DOHH2 (cell line): ENCODE measurements around the gene ESYT1.

Experiments used
- H3F3A ChIP-seq: fragments of 200-600 bp; sonication (generic), shearing (Covaris generic); 2 replicates; pipeline ENCODE4 v1.6.0; 2016; ENCODE audit warnings: antibody characterized with exemption, mild to moderate bottlenecking; ENCODE audit not compliant: control insufficient read depth, insufficient read depth
- H3K27ac ChIP-seq: fragments of 200-600 bp; sonication (generic); 2 replicates; pipeline ENCODE4 v1.5.1; 2014; ENCODE audit warnings: low read depth, mild to moderate bottlenecking, low read length, moderate library complexity
- H3K27me3 ChIP-seq: fragments of 200-600 bp; sonication (generic); 2 replicates; pipeline ENCODE4 v1.6.1; 2014; ENCODE audit warnings: mild to moderate bottlenecking, low read length, mixed read lengths; ENCODE audit not compliant: control insufficient read depth
- H3K36me3 ChIP-seq: fragments of 200-600 bp; sonication (generic); 2 replicates; pipeline ENCODE4 v1.6.1; 2014; ENCODE audit warnings: mild to moderate bottlenecking, low read length, moderate library complexity, mixed read lengths; ENCODE audit not compliant: control insufficient read depth
- H3K4me1 ChIP-seq: fragments of 200-600 bp; sonication (generic); 2 replicates; pipeline ENCODE4 v1.6.1; 2014; ENCODE audit warnings: mild to moderate bottlenecking, low read length, mixed read lengths; ENCODE audit not compliant: control insufficient read depth
- H3K4me2 ChIP-seq: fragments of 200-600 bp; sonication (generic); 2 replicates; pipeline ENCODE4 v1.6.0; 2014; ENCODE audit warnings: mild to moderate bottlenecking, low read length, moderate library complexity
- H3K4me3 ChIP-seq: fragments of 200-600 bp; sonication (generic); 2 replicates; pipeline ENCODE4 v1.5.1; 2014; ENCODE audit warnings: mild to moderate bottlenecking, low read length, mixed read lengths
- H3K79me2 ChIP-seq: fragments of 200-600 bp; sonication (generic); 2 replicates; pipeline ENCODE4 v1.6.1; 2014; ENCODE audit warnings: mild to moderate bottlenecking, low read length, mixed read lengths; ENCODE audit not compliant: control insufficient read depth
- H3K9me2 ChIP-seq: fragments of 200-600 bp; sonication (generic); replicated peaks from 2 replicates; pipeline ENCODE4 v1.6.1; 2014; ENCODE audit warnings: mild to moderate bottlenecking, low read length, mixed read lengths; ENCODE audit not compliant: control insufficient read depth
- H3K9me3 ChIP-seq: fragments of 200-600 bp; sonication (generic); 2 replicates; pipeline ENCODE4 v1.6.1; 2014; ENCODE audit warnings: antibody characterized with exemption, low read length, mixed read lengths; ENCODE audit not compliant: control insufficient read depth, insufficient read depth
- H4K20me1 ChIP-seq: fragments of 200-600 bp; sonication (generic); 2 replicates; pipeline ENCODE4 v1.6.0; 2014; ENCODE audit warnings: low read depth, mild to moderate bottlenecking, antibody characterized with exemption, low read length, moderate library complexity; ENCODE audit not compliant: control insufficient read depth, insufficient read depth
- CTCF ChIP-seq: fragments of 200-600 bp; sonication (generic); IDR thresholded peaks from one replicate; pipeline ENCODE4 v1.5.1; 2014; ENCODE audit warnings: antibody characterized with exemption, mild to moderate bottlenecking, low read depth, low read length; ENCODE audit not compliant: poor library complexity, severe bottlenecking
- EZH2phosphoT487 ChIP-seq: fragments of 200-600 bp; sonication (generic); IDR thresholded peaks from 2 replicates; pipeline ENCODE4 v1.6.1; 2017; ENCODE audit warnings: borderline replicate concordance, mild to moderate bottlenecking, antibody characterized with exemption, low read length, moderate library complexity, mixed read lengths

The ESYT1 gene

GRCh38 chr12:56124133-56124532, 3.9 kb upstream of the ESYT1 start:
- Histone ChIP-seq H3K9me2 (no peaks in the 10 kb centered on the region), H3K4me1 (peaks cover 53% of the 10 kb centered on the region), H3K27ac (peak overlapping the region; percentile 6; the same call in 1 of the 2 replicates), H3K4me2 (no peak overlapping the region), H3F3A (peaks cover 28% of the 10 kb centered on the region), H3K4me3 (no peak overlapping the region), H3K9me3 (no peaks in the 10 kb centered on the region), H4K20me1 (no peaks in the 10 kb centered on the region), H3K79me2 (peaks cover 40% of the 10 kb centered on the region), H3K27me3 (no peaks in the 10 kb centered on the region), H3K36me3 (peaks cover 22% of the 10 kb centered on the region)
- TF ChIP-seq EZH2phosphoT487 (no peak), CTCF (no peak)

- TF ChIP-seq CTCF (no peak), EZH2phosphoT487 (no peak)
- H3K79me2 ChIP-seq = peaks cover 43% of the 10 kb centered on the region
These were observed 1.3 kb upstream of the ESYT1 start for GRCh38 chr12:56126732-56127239.

GRCh38 chr12:56127485-56127887, 581 bp upstream of the ESYT1 start:
- H3K9me2 ChIP-seq = no peaks in the 10 kb centered on the region
- H3K9me3 ChIP-seq = peaks cover 5% of the 10 kb centered on the region; the same call in 1 of the 2 replicates
- H3K4me1 ChIP-seq = peaks cover 54% of the 10 kb centered on the region
- H3K27me3 ChIP-seq = no peaks in the 10 kb centered on the region
- peak overlapping the region; percentile 75 for H3K4me3 ChIP-seq
- peaks cover 26% of the 10 kb centered on the region for H3K36me3 ChIP-seq
- H3K79me2 ChIP-seq = peaks cover 40% of the 10 kb centered on the region
- peak overlapping the region; percentile 93 for H3K4me2 ChIP-seq
- H3F3A ChIP-seq = peaks cover 28% of the 10 kb centered on the region
- H3K27ac ChIP-seq = peak overlapping the region; percentile 82
- TF ChIP-seq EZH2phosphoT487 = no peak
- no peak for TF ChIP-seq CTCF
- H4K20me1 ChIP-seq = no peaks in the 10 kb centered on the region

More at GRCh38 chr12:56126732-56127239, 1.3 kb upstream of the ESYT1 start:
- Histone ChIP-seq H3K4me2 (peak overlapping the region; percentile 93), H3K4me3 (peak overlapping the region; percentile 75), H3K27ac (peak overlapping the region; percentile 82), H3K36me3 (peaks cover 20% of the 10 kb centered on the region), H3K27me3 (no peaks in the 10 kb centered on the region), H3K4me1 (peaks cover 54% of the 10 kb centered on the region), H4K20me1 (no peaks in the 10 kb centered on the region), H3K9me3 (peaks cover 5% of the 10 kb centered on the region; the same call in 1 of the 2 replicates), H3F3A (peaks cover 28% of the 10 kb centered on the region), H3K9me2 (no peaks in the 10 kb centered on the region)
